AG08395 (cell line): ENCODE data around the gene ZNF324.
"Not testable (repeated sequence)": the region's sequence is repeated elsewhere in the genome, so short reads cannot be mapped to it uniquely, and the experiment has no call there.

Experiments used
- DNase-seq: peaks from one replicate; pipeline ENCODE4 v3.0.0; 2012; ENCODE audit warnings: mixed read lengths, low spot score

The ZNF324 gene

DNA sequence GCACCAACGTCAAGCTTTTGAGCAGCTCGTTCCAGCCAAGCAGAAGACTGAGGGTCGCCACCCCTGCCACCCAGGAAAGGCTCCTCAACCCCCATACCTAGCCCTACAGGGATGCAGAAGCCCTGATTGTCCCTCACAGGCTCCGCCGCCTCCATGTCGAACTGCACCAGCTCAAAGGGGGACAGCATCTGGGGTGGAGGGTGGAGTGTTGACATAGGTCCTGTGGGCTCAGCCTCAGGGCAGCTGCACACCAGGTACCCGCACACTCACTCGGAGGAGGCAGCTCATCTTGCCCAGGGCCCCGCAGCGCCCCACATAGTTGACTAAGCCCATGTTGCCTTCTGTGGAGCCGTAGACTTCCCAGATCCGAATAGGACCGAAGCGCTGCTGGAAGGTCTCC is 33.4 kb downstream of the ZNF324 start:
- DNase-seq: no peak

GRCh38 chr19:58507602-58508223 is 40.8 kb downstream of the ZNF324 start:
- DNase-seq: not testable (repeated sequence)

DNA sequence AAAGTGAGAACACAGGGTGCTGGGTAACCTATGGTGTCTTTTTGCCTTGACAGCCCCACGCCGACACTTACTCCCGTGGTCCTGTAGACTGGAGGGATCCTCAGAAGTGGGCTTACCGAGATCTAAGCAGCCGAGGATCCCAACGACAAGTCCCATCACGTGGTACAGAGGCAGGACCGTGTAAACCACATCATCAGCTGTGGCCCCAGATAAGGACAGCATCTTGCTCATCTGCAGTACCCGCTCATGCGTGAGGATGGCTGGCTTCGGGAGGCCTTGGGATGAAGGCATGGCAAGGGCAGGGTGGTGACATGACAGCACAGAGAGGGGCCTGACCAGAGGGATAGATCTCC is 42.8 kb downstream of the ZNF324 start:
- DNase-seq: no peak

DNA sequence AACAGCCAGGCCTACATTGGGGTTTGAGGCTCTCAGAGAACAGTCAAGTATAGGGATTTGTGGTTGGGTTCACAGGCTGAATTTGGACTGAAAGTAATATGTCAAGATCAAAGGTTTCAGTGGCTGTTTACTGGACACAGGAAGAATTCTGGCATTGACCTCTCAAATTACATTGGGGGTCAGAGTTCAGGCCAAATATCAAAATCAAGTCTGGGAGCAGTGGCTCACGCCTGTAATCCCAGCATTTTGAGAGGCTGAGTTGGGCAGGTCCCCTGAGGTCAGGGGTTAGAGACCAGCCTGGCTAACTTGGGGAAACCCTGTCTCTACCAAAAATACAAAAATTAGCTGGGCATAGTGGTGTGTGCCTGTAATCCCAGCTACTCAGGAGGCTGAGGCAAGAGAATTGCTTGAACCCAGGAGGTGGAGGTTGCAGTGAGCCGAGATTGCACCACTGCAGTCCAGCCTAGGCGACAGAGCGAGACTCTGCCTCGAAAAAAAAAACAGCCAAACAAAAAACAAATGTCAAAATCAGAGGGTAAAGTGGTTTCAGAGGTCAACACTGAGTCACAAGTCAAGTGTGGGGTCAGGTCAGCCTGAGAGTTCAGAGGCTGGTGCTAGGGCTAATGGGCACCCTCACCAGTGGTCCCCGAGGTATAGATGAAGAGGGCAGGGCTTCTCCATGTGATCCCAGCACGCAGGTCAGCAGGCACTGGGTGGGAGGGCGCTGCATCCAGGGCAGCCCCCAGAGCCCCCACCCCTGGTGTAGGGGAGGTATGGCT is 43.4 kb downstream of the ZNF324 start:
- DNase-seq: no peak

DNA sequence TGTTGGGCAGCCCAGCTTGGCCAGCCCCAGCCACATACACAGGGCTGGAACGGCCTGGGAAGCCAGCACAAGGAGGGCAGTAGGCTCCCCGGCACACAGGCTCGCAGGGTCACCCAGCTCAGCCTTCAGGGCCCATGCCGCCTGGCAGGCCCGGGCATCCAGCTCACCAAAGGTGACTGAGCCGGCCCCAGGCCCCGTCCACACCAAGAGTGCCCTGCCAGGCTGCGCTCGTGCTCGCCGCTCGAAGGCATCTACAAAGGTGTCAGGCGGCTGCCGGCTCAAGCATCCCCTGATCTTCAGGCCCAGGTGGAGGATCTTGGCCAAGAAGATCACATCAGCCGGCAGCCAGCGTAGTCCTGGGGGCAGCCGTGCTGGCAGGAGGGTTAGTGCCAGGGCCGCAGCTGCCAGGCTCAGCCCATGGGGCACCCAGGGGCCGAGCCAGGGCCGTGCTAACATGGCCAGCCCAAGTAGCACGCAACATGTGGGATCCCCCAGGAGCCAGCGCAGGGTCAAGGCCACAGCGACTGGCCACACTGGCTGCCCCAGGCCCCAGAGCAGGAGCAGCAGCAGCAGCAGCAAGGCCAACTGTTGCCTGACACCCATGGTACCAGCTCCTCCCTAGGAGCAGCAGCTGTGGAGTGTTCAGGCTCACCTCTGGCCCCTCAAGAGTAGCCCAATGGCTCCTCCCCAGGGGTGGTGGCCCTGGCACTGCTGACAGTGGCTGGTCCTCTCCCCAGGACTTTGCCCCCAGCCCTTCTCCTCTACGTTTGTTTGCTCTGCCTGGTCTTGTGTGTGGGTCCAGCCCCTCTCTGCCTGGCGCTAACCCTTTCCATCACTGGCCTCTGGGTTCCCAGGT is 44.7 kb downstream of the ZNF324 start, which contains the start of gene SLC27A5:
SLC27A5 (minus strand) TSS at position 640 of the 856 bp plus-strand sequence; CDS start at position 603, 37 bp downstream.
- DNase-seq: no peak

GRCh38 chr19:58513213-58513693 is 46.4 kb downstream of the ZNF324 start:
- DNase-seq: no peak

DNA sequence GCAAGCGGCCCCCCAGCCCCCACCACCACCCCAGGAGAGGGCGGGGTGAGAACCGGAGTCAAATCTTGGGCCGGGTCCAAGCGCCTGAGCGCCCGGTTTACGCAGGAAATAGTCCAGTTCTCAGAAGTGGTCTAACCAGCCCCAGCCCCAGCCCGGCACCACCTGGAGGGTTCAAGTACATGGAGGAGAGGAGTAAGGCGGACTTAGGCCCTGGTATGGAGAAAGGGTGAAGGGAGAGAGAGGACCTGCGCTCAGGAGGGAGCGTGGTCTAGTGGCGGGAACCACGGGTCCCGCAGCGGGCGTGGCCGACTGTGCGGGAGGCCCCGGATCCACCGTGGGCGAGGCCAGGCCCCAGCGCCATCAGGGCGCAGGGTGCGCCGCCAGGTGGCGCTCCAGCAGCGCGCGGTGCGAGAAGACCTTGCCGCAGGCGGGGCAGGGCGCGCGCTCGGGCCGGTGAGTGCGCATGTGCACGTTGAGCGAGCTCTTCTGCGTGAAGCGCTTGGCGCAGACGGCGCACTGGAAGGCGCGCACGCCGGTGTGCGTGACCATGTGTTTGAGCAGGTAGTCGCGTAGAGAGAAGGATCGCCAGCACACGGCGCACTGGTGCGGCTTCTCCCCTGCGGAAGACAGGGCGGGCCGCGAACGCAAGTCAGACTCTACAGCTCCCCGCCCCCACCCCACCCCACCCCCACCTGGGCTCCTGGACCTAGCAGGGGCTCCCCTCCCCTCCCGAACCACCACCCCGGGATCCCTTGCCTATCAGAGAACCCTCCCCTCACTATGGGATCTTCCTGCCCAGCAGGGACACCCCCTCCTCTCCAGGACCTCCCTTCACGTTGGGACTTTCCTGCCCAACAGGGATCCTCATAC is 47.0 kb downstream of the ZNF324 start:
- DNase-seq: peak; percentile 87

DNA sequence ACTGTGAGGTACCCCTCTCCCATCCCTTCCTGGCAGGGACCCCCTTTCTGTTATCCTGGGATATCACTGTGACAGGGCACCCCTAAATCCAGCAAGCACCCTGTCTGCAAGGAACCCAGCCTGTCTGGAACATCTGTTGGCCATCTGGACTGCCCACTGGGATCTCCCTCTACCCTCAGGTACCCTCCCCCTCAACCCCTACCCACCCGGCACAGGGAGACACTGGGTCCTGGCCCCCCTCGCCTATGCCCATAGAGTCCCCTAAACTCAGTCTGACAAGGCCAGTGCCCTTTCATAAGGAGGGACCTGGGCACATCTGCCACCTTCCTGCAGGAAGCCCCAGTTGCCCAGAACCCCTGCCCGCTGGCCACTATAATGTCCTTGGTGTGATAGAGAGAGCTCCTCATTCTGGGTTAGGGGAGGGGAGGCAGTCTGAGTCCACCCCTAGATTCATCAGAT is 47.7 kb downstream of the ZNF324 start:
- no peak for DNase-seq

- DNase-seq: no peak
Measured at GRCh38 chr19:58515259-58515658, 48.4 kb downstream of the ZNF324 start.

DNA sequence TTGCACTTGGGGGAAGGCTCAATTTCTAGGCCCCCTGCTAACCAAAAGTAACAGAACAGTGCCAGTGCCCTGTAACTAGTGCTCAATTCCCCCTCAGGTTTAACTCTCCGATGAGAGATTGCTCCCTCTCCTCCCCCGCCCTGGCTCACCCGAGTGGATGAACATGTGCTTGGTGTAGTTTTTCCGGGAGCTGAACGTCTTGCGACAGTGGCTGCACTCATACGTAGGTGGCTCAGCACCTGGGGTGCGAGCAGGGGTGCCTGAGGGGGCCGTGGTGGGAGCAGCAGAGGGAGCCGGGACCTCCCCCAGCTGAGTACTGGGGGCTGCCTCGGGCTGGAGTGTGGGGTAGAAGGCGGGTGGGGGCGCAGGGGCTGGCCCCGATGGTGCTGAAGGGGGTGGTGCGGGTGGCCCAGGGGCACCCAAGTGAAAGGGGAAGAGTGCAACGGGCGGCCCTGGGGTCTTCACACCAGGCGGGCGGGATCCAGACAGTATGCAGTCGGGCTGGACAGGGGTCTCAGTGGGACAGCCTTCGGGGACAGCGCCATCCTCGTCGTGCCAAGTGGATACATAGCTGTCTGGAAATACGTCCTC is 49.5 kb downstream of the ZNF324 start:
- DNase-seq: no peak

DNA sequence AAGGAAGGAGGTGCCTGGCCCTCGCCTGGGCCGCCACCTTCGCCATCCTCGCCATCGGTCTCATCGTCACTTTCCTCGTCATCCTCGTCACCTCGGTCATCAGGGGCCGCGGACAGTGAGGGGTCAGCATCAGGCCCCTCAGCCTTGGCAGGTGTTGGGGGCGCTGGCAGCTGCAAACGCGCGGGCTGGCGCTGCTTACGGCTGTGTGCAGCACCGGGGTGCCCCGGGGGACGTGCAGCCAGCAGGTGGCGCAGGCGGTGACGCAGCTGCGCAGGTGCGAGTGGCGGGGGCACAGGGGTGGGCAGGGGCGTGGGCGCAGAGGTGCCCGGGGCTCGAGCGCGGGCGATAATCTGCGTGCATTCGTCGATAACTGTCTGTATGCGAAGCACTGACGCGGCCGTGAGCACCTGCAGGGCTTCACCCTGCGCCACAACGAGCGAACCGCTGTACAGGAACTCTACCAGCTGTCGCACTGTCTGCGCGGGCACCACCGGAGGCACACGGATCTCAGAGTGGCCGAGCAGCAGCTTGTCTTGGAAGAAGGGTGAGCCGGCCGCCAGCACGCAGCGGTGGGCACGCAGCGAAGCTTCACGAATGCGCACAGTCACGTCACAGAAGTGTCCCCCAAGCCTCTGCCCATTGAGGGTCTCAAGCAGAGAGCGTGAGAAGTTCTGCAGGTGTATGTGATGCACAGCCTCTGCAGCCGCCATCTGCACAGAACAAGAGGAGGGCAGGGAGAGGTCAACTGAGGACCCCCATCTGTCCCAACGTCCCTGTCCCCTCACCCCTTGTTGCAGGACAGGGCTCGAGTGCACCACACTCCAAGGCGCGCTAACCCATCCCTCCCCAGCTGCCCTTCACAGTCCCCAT is 50.3 kb downstream of the ZNF324 start:
- no peak for DNase-seq

GRCh38 chr19:58518256-58519086 is 51.6 kb downstream of the ZNF324 start:
- DNase-seq: peak; percentile 15

- peak; percentile 80 for DNase-seq
Measured at GRCh38 chr19:58519087-58519354, 52.1 kb downstream of the ZNF324 start.

DNA sequence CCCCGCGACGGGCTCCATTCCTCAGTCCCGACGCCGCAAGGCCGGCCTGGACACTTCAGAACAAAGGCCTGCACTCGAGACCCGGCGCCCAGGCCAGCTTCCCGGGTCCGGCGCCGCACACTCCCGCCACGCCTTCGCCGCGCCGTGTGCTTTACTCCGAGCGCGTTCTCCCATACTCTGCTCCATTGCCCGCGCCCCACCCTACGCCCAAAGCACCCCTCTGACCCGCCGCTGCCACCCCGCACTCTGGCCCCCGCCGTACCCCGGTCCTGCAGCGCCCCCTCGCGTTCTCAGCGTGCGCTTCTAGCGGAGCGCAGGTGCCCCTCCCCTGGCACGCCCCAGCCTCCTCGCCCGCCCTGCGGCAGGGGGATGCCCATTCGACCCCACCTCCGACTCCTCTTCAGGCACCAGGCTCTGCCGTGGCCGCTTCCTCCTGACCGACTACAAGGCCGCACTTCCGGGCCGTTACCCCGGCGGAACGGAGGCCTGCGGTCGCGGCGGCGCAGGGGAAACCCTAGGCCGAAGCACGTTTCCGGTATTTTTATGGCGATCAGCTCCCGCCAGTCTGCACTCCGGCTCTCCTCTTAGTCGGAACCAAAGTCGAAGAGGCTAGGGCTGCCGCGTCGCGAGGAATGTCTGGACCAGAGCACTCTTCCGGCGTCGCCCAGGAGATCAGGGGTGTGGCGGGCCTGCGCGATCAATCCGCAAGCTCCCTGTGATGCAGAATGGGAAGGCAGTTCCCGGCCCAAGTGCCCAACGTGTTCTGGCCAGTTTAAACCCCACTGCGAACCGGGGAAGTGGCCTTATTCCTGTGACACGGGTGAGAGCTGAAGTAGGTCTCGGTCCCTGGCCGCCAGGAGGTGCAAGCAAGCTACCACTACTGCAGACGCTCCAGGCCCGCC is 52.7 kb downstream of the ZNF324 start, which contains the start of gene ZBTB45:
ZBTB45 (minus strand) TSS at position 456 of the 902 bp plus-strand sequence. CDS start 2,137 bp downstream, outside the sequence.
- DNase-seq: peak; percentile 92

DNA sequence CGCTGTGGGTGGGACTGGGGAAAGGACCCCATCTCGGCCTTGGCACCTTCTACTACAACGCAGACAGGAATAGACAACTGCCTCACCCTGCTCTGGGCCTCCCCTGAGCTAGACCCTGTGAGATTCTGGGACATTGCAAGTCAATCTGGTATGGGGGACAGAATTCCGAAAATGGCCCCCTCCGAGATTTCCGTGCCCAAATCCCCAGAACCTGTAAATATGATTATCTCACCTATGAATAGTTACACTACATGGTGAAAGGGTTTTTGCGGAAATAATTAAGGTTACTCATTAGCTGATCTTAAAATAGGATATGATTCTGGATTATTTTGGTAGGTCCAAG is 53.3 kb downstream of the ZNF324 start:
- DNase-seq: no peak

- DNase-seq: no peak
Measured at GRCh38 chr19:58521651-58522050, 54.8 kb downstream of the ZNF324 start.

DNA sequence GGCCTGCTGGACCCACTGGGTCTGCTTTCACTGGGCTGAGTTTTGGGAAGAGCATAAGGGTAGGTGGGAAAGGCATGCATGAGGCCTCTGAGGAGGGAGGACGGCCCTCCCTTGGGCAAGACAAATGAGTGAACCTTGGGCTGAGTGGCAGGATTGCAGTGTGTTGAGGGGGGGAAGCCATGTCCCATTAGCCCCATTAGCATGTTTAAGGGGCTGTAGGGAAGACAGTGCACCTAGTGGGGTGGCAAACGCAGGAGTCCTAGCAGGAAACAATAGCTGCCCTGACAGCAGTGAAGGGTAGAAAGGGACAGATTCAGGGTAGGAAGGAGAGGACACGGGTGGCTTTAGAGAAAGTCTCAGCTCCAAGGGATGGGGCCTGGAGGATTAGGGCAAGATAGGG is 55.8 kb downstream of the ZNF324 start:
- DNase-seq: no peak
